LNCaP clone FGC (cell line): ENCODE results near the gene FUT7.

Experiments used
- DNase-seq: peaks from one replicate; pipeline ENCODE4 v3.0.0-alpha.2; 2011; ENCODE audit warnings: low read depth
- H3K4me3 ChIP-seq: 2 replicates; pipeline ENCODE4 v1.5.1; 2011; ENCODE audit warnings: mild to moderate bottlenecking, low read depth, low read length, control low read depth
- CTCF ChIP-seq: IDR thresholded peaks from 2 replicates; pipeline ENCODE4 v1.5.1; 2012; ENCODE audit warnings: mild to moderate bottlenecking; ENCODE audit not compliant: control insufficient read depth, insufficient read depth; ENCODE audit errors: extremely low read depth

Gene FUT7

GRCh38 chr9:137015540-137015930, 16.4 kb downstream of the FUT7 start:
- DNase-seq = no peak
- H3K4me3 ChIP-seq = no peak overlapping the region
- TF ChIP-seq CTCF = no peak

GRCh38 chr9:137014776-137015539, 16.9 kb downstream of the FUT7 start:
- H3K4me3 ChIP-seq = no peak overlapping the region
- TF ChIP-seq CTCF = no peak
- no peak for DNase-seq

GRCh38 chr9:137014166-137014565, 17.7 kb downstream of the FUT7 start:
- TF ChIP-seq CTCF = no peak
- no peak for DNase-seq
- no peak overlapping the region for H3K4me3 ChIP-seq

GRCh38 chr9:137013571-137013940, 18.3 kb downstream of the FUT7 start:
- TF ChIP-seq CTCF = no peak
- DNase-seq = no peak
- H3K4me3 ChIP-seq = no peak overlapping the region

GRCh38 chr9:137012694-137013570, 19.0 kb downstream of the FUT7 start:
- no peak for TF ChIP-seq CTCF
- no peak for DNase-seq
- no peak overlapping the region for H3K4me3 ChIP-seq

GRCh38 chr9:137011907-137012675, 19.8 kb downstream of the FUT7 start:
- TF ChIP-seq CTCF = no peak
- DNase-seq = no peak
- H3K4me3 ChIP-seq = no peak overlapping the region
